ENCODE measurements around the gene KLRC1.
"Not testable (repeated sequence)": the region's sequence is repeated elsewhere in the genome, so short reads cannot be mapped to it uniquely, and the experiment has no call there.

KLRC1 gene

GRCh38 chr12:10453156-10453555 lies at the start of gene KLRC1:
Gene KLRC1, minus strand, starts transcription at chr12:10453377. Its CDS starts 2,221 bp downstream, at chr12:10451156.
- TF ChIP-seq GATA2 (IDR thresholded peaks at IDR 0.05; ENCODE audit: low read depth, low read length): no peak

GRCh38 chr12:10501030-10501429 lies 47.9 kb upstream of the KLRC1 start:
- no peak for TF ChIP-seq GATA2 (IDR thresholded peaks at IDR 0.05; ENCODE audit: low read depth, low read length)
- TF ChIP-seq GATA3 (IDR thresholded peaks at IDR 0.05; ENCODE audit: low read depth, low read length): no peak

- TF ChIP-seq GATA3 (IDR thresholded peaks at IDR 0.05; ENCODE audit: low read depth, low read length): no peak
- TF ChIP-seq GATA2 (IDR thresholded peaks at IDR 0.05; ENCODE audit: low read depth, low read length): no peak
Observed at GRCh38 chr12:10498042-10498441, 44.9 kb upstream of the KLRC1 start.

GRCh38 chr12:10497602-10498001 lies 44.4 kb upstream of the KLRC1 start:
- TF ChIP-seq GATA3 (IDR thresholded peaks at IDR 0.05; ENCODE audit: low read depth, low read length) (no peak), GATA2 (IDR thresholded peaks at IDR 0.05; ENCODE audit: low read depth, low read length) (no peak)

GRCh38 chr12:10491766-10492165 lies 38.6 kb upstream of the KLRC1 start:
- TF ChIP-seq GATA3 (IDR thresholded peaks at IDR 0.05; ENCODE audit: low read depth, low read length) (no peak), GATA2 (IDR thresholded peaks at IDR 0.05; ENCODE audit: low read depth, low read length) (no peak)

- TF ChIP-seq GATA2 (IDR thresholded peaks at IDR 0.05; ENCODE audit: low read depth, low read length): no peak
- no peak for TF ChIP-seq GATA3 (IDR thresholded peaks at IDR 0.05; ENCODE audit: low read depth, low read length)
Observed at GRCh38 chr12:10469701-10470100, 16.5 kb upstream of the KLRC1 start.

- TF ChIP-seq GATA3 (IDR thresholded peaks at IDR 0.05; ENCODE audit: low read depth, low read length) (no peak), GATA2 (IDR thresholded peaks at IDR 0.05; ENCODE audit: low read depth, low read length) (no peak)
Observed at GRCh38 chr12:10466311-10466710, 13.1 kb upstream of the KLRC1 start.

- no peak for TF ChIP-seq GATA3 (IDR thresholded peaks at IDR 0.05; ENCODE audit: low read depth, low read length)
- no peak for TF ChIP-seq GATA2 (IDR thresholded peaks at IDR 0.05; ENCODE audit: low read depth, low read length)
Observed at GRCh38 chr12:10457760-10458159, 4.6 kb upstream of the KLRC1 start.

GRCh38 chr12:10456856-10457255 lies 3.7 kb upstream of the KLRC1 start:
- TF ChIP-seq GATA3 (IDR thresholded peaks at IDR 0.05; ENCODE audit: low read depth, low read length) (no peak), GATA2 (IDR thresholded peaks at IDR 0.05; ENCODE audit: low read depth, low read length) (no peak)

GRCh38 chr12:10455766-10456165 lies 2.6 kb upstream of the KLRC1 start:
- no peak for TF ChIP-seq GATA3 (IDR thresholded peaks at IDR 0.05; ENCODE audit: low read depth, low read length)
- TF ChIP-seq GATA2 (IDR thresholded peaks at IDR 0.05; ENCODE audit: low read depth, low read length): no peak

GRCh38 chr12:10454531-10454930 lies 1.4 kb upstream of the KLRC1 start:
- TF ChIP-seq GATA3 (IDR thresholded peaks at IDR 0.05; ENCODE audit: low read depth, low read length) (no peak), GATA2 (IDR thresholded peaks at IDR 0.05; ENCODE audit: low read depth, low read length) (no peak)

- TF ChIP-seq GATA2 (IDR thresholded peaks at IDR 0.05; ENCODE audit: low read depth, low read length) (no peak), GATA3 (IDR thresholded peaks at IDR 0.05; ENCODE audit: low read depth, low read length) (no peak)
Observed at GRCh38 chr12:10448236-10448635, 4.9 kb downstream of the KLRC1 start.

- TF ChIP-seq GATA3, GATA2 (IDR thresholded peaks at IDR 0.05; ENCODE audit: low read depth, low read length): not testable (repeated sequence)
Observed at GRCh38 chr12:10435816-10436215, 17.4 kb downstream of the KLRC1 start, which contains the start of gene KLRC2. Gene KLRC2, minus strand, starts transcription at chr12:10436010. Its CDS starts 24 bp downstream, at chr12:10435986.

GRCh38 chr12:10420334-10420733 lies 32.8 kb downstream of the KLRC1 start, which contains the start of gene KLRC3:
Gene KLRC3, minus strand, starts transcription at chr12:10420595. Its CDS starts 45 bp downstream, at chr12:10420550.
- TF ChIP-seq GATA3, GATA2 (IDR thresholded peaks at IDR 0.05; ENCODE audit: low read depth, low read length): not testable (repeated sequence)

- no peak for TF ChIP-seq GATA2 (IDR thresholded peaks at IDR 0.05; ENCODE audit: low read depth, low read length)
- no peak for TF ChIP-seq GATA3 (IDR thresholded peaks at IDR 0.05; ENCODE audit: low read depth, low read length)
Observed at GRCh38 chr12:10409392-10409791, 43.8 kb downstream of the KLRC1 start, which contains the start of gene KLRC4. Gene KLRC4, minus strand, starts transcription at chr12:10409757. Its CDS starts 182 bp downstream, at chr12:10409575.

- no peak for TF ChIP-seq GATA3 (IDR thresholded peaks at IDR 0.05; ENCODE audit: low read depth, low read length)
- TF ChIP-seq GATA2 (IDR thresholded peaks at IDR 0.05; ENCODE audit: low read depth, low read length): no peak
Observed at GRCh38 chr12:10408842-10409241, 44.3 kb downstream of the KLRC1 start.
